Central memory CD8-positive, alpha-beta T cell (primary cell): ENCODE data around the gene RRBP1.
"Not testable (repeated sequence)": the region's sequence is repeated elsewhere in the genome, so short reads cannot be mapped to it uniquely, and the experiment has no call there.

Source experiments
- ATAC-seq: fragments of 150-1000 bp; cut with Tn5 transposase; replicated peaks from 2 replicates; pipeline ENCODE4 v1.10.0; 2022; ENCODE audit warnings: mild to moderate bottlenecking, moderate FRiP score, moderate number of reproducible peaks; ENCODE audit not compliant: poor library complexity, severe bottlenecking; ENCODE audit errors: extremely low read depth
- DNase-seq, 2 donors: peaks; one replicate each; pipeline ENCODE4 v3.0.0; 2021; ENCODE audit warnings: low spot score in 2 of 2
- H3K27ac Mint-ChIP-seq: one replicate; pipeline ENCODE4 v1.8.0; 2022; ENCODE audit warnings: low read depth, mild to moderate bottlenecking, moderate library complexity, mixed read lengths
- H3K27me3 Mint-ChIP-seq: one replicate; pipeline ENCODE4 v1.8.0; 2022; ENCODE audit warnings: mixed read lengths
- H3K36me3 Mint-ChIP-seq: one replicate; pipeline ENCODE4 v1.8.0; 2022; ENCODE audit warnings: mild to moderate bottlenecking, moderate library complexity, mixed read lengths; ENCODE audit not compliant: insufficient read depth
- H3K4me1 Mint-ChIP-seq: one replicate; pipeline ENCODE4 v1.8.0; 2022; ENCODE audit warnings: mixed read lengths
- H3K4me3 Mint-ChIP-seq: one replicate; pipeline ENCODE4 v1.8.0; 2022; ENCODE audit warnings: mild to moderate bottlenecking, moderate library complexity, mixed read lengths
- H3K9me3 Mint-ChIP-seq: one replicate; pipeline ENCODE4 v1.8.0; 2022; ENCODE audit warnings: mixed read lengths

The RRBP1 gene

GRCh38 chr20:17662333-17663039, 19.6 kb downstream of the RRBP1 start:
- peaks cover 62% of the 10 kb centered on the region for H3K4me1 Mint-ChIP-seq
- ATAC-seq (no peak), DNase-seq (no peak)
- no peaks in the 10 kb centered on the region for H3K9me3 Mint-ChIP-seq
- H3K4me3 Mint-ChIP-seq = no peak overlapping the region
- H3K27ac Mint-ChIP-seq = no peak overlapping the region
- no peaks in the 10 kb centered on the region for H3K27me3 Mint-ChIP-seq
- peaks cover 7% of the 10 kb centered on the region for H3K36me3 Mint-ChIP-seq

- Mint-ChIP-seq H3K4me1 (peaks cover 53% of the 10 kb centered on the region), H3K27me3 (no peaks in the 10 kb centered on the region), H3K27ac (peak overlapping the region; percentile 32), H3K9me3 (no peaks in the 10 kb centered on the region), H3K36me3 (peaks cover 6% of the 10 kb centered on the region), H3K4me3 (no peak overlapping the region)
- ATAC-seq (no peak), DNase-seq (no peak)
Observed at GRCh38 chr20:17661121-17661744, 20.8 kb downstream of the RRBP1 start.

GRCh38 chr20:17660667-17661066, 21.4 kb downstream of the RRBP1 start:
- Mint-ChIP-seq H3K36me3 (peaks cover 6% of the 10 kb centered on the region), H3K27ac (peak overlapping the region; percentile 26), H3K4me1 (peaks cover 48% of the 10 kb centered on the region), H3K9me3 (no peaks in the 10 kb centered on the region), H3K27me3 (no peaks in the 10 kb centered on the region), H3K4me3 (no peak overlapping the region)
- no peak for ATAC-seq
- DNase-seq = no peak

GRCh38 chr20:17659801-17660200, 22.2 kb downstream of the RRBP1 start:
- no peak for DNase-seq
- H3K4me1 Mint-ChIP-seq = peaks cover 41% of the 10 kb centered on the region
- peak overlapping the region; percentile 26 for H3K27ac Mint-ChIP-seq
- no peak for ATAC-seq
- H3K36me3 Mint-ChIP-seq = peaks cover 6% of the 10 kb centered on the region
- no peaks in the 10 kb centered on the region for H3K27me3 Mint-ChIP-seq
- no peaks in the 10 kb centered on the region for H3K9me3 Mint-ChIP-seq
- no peak overlapping the region for H3K4me3 Mint-ChIP-seq

- not testable (repeated sequence) for H3K36me3 Mint-ChIP-seq
Observed at GRCh38 chr20:17659344-17659743, 22.7 kb downstream of the RRBP1 start.

GRCh38 chr20:17658648-17658993, 23.4 kb downstream of the RRBP1 start:
- Mint-ChIP-seq H3K4me1 (peaks cover 32% of the 10 kb centered on the region), H3K27me3 (no peaks in the 10 kb centered on the region), H3K36me3 (peaks cover 8% of the 10 kb centered on the region)

More at GRCh38 chr20:17659344-17659743, 22.7 kb downstream of the RRBP1 start:
- H3K9me3 Mint-ChIP-seq, ATAC-seq, DNase-seq, H3K27me3 Mint-ChIP-seq, H3K4me3 Mint-ChIP-seq, H3K27ac Mint-ChIP-seq: not testable (repeated sequence)
- H3K4me1 Mint-ChIP-seq = peaks cover 39% of the 10 kb centered on the region

GRCh38 chr20:17657898-17658647, 24.0 kb downstream of the RRBP1 start:
- Mint-ChIP-seq H3K27me3 (no peaks in the 10 kb centered on the region), H3K9me3 (no peaks in the 10 kb centered on the region), H3K36me3 (peaks cover 8% of the 10 kb centered on the region), H3K27ac (peak overlapping the region; percentile 14), H3K4me3 (no peak overlapping the region), H3K4me1 (peaks cover 28% of the 10 kb centered on the region)
- DNase-seq = no peak
- ATAC-seq = no peak

More at GRCh38 chr20:17658648-17658993, 23.4 kb downstream of the RRBP1 start:
- no peak for DNase-seq
- ATAC-seq = no peak
- H3K9me3 Mint-ChIP-seq = no peaks in the 10 kb centered on the region
- H3K4me3 Mint-ChIP-seq = no peak overlapping the region
- no peak overlapping the region for H3K27ac Mint-ChIP-seq

- Mint-ChIP-seq H3K4me3 (no peak overlapping the region), H3K9me3 (no peaks in the 10 kb centered on the region), H3K27me3 (no peaks in the 10 kb centered on the region), H3K36me3 (peaks cover 12% of the 10 kb centered on the region), H3K4me1 (peaks cover 23% of the 10 kb centered on the region), H3K27ac (peak overlapping the region; percentile 73)
- ATAC-seq (no peak), DNase-seq (no peak)
Observed at GRCh38 chr20:17657079-17657825, 24.8 kb downstream of the RRBP1 start.

GRCh38 chr20:17655865-17656479, 26.1 kb downstream of the RRBP1 start:
- ATAC-seq (no peak), DNase-seq (no peak)
- Mint-ChIP-seq H3K9me3 (no peaks in the 10 kb centered on the region), H3K27me3 (no peaks in the 10 kb centered on the region), H3K36me3 (peaks cover 12% of the 10 kb centered on the region), H3K4me1 (peaks cover 14% of the 10 kb centered on the region), H3K27ac (no peak overlapping the region), H3K4me3 (no peak overlapping the region)

GRCh38 chr20:17655286-17655651, 26.8 kb downstream of the RRBP1 start:
- DNase-seq (no peak), ATAC-seq (no peak)
- Mint-ChIP-seq H3K4me1 (peaks cover 7% of the 10 kb centered on the region), H3K36me3 (peaks cover 10% of the 10 kb centered on the region), H3K27ac (no peak overlapping the region), H3K9me3 (no peaks in the 10 kb centered on the region), H3K4me3 (no peak overlapping the region), H3K27me3 (no peaks in the 10 kb centered on the region)

- DNase-seq (no peak), ATAC-seq (no peak)
- no peak overlapping the region for H3K4me3 Mint-ChIP-seq
- H3K27ac Mint-ChIP-seq = no peak overlapping the region
- H3K9me3 Mint-ChIP-seq = no peaks in the 10 kb centered on the region
- peaks cover 2% of the 10 kb centered on the region for H3K4me1 Mint-ChIP-seq
- no peaks in the 10 kb centered on the region for H3K27me3 Mint-ChIP-seq
- peaks cover 10% of the 10 kb centered on the region for H3K36me3 Mint-ChIP-seq
Observed at GRCh38 chr20:17654649-17655285, 27.3 kb downstream of the RRBP1 start.
